GM19397 (cell line): ENCODE results near the gene NAT9.

Source experiments
- ATAC-seq: cut with Tn5 transposase; IDR thresholded peaks from one replicate; pipeline ENCODE4 v1.9.1; 2021; ENCODE audit warnings: mild to moderate bottlenecking, moderate library complexity; ENCODE audit not compliant: unreplicated experiment

NAT9 gene

DNA sequence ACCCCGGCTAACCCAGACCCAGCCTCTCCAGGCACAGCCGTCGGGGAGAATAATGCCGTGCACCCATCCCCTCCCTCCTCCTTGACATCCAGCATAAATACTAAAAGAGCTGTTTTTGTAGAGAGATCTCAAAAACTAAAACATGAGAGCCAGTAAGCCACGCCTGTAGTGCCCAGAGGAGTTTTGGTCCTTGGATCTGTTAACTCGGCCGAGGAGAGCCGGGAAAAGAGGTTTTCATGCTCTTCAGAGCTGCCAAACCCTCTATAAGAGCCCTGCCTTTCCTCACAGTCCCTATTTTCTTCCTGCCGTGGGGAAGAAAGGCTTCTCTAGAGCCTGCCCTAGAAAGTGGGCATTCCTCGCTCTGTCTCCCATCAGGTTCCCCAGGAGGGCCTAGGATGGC is 30.2 kb upstream of the NAT9 start:
- no peak for ATAC-seq

DNA sequence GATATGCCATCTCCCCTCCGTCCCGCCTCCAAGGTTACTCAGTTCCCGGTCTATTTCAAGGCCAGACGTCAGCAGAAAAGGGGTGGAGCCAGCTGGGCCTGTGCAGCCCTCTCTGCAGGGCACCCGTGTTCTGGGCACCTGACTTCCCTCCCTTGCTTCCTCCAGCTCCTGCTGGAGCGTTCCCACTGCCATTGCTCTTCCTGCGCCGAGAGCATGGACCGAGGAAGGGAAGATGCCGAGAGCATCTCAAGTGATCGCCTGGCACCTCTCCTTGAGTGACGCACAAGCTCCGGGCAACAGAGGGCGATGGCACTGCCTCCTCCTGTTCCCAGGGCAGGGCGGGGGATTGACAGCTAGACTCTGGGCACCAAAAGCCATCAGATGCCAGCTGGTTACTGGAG is 29.4 kb upstream of the NAT9 start:
- no peak for ATAC-seq

DNA sequence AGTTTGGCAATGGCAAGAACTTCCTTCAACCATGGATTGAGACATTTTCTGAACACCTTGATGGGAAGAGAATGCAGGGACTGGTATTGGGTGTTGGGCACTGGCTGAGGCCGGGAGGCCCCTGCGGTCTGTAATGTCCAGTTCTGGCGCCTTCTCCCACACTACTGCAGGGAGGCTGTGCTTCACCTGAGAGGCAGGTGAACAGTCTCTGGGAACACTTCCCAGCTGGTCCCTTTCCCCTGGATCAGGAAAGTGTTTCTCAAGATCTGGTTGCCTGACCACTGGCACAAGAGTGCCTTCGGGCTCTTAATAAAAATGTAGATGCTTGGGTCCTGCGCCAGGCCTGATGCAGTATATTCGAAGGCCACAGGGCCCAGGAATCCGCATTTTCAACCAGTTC is 28.5 kb upstream of the NAT9 start:
- no peak for ATAC-seq

DNA sequence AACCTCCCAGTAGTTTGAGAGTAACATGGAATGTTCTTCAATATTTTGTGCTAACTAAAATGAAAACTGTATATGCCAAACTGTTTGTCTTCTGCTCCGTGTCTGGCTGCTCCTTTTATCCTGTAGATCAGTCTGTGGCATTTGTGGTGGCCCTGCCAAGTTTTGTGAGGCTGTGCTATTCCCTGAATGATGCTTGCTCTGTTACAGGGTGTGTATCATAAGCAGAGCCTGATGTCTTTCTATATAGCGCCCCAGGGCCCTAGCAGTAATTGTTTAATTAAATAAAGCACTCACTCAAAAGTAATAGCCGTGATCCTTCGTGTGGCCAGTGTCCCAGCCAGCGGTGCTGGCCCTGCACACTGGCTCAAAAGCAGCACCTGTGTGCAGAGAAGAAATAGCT is 27.8 kb upstream of the NAT9 start:
- no peak for ATAC-seq

DNA sequence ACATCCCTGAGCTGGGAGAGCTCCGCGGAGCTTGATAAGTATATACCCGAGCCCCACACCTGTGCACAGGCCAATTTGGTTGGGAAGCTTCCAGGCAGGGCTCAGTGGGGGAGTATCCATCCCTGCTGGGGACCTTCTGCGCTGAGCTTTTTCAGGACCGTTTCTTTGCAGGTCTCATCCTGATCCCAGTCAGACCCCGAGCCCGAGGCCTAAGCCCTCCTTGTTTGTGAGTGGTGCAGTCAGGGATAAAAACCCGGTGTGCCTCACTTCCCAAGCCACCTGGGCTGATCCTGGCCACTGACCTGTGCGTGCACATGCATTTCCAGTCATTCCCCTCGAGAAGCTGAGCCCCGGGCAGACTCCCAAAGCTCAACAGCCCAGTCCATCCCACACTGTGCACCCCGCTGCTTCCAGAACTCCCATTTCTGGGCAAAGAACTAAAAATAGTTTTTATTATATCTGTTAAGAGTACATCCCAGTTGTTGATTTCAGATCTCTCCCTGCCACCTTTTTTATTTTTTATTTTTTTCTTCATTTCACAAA is 27.3 kb upstream of the NAT9 start:
- ATAC-seq, result no peak

DNA sequence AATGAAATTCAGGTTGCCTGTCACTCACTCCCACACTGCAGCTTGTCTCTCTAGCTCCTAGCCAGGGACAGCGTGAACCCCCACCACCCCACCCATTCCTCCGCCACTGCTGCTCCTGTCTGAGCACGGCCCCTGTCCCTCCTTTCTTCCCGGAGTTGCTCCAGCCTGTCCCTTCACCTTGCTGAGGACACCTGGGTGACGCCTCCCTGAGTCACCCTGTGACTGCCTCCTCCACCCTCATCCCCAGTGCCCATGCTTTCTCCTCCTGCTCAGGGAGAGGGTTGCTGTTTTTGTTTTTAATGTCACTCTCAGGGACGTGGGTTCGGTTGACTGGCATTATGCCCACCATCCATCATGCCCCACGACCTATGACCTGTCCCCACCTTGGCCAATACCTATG is 25.8 kb upstream of the NAT9 start:
- ATAC-seq, result no peak

DNA sequence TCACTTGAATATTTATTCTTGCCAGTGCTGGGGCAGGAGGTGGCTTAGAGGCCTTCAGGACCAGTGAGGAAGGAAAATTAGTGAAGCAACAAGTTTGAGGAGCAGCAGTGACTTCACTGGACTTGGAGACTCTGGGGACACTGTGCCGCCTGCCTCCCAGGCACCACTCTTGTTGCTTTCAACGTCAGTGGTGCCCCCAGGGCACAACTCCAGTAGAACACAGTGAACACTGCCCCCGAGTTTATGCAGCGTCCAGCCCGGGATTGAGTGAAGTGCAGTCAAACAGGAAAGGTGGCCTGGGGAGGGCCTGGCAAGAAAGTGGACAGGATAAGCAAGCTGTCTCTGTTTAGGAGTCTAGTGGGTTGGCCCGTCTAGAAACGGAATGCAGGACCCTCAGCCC is 24.4 kb upstream of the NAT9 start:
- ATAC-seq, result no peak

DNA sequence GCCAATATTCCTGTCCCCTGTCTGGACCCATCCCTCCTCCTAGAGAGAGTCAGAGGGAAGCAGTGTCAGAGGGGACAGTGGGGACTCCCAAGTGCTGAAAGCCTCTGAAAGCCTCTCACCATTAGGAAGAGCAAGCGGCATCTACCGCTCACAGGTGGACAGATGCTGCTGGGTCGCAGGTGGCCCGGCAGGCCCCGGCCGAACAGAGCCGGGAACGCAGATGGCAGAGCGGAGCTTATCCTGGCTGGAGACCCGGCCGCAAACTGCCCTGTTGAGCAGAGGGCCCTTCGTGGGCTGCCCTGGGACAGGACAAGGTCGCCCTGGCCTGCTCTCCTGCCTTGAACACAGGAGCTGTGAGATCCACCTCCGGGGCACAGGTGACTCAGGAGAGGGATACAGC is 23.0 kb upstream of the NAT9 start:
- ATAC-seq, result no peak

DNA sequence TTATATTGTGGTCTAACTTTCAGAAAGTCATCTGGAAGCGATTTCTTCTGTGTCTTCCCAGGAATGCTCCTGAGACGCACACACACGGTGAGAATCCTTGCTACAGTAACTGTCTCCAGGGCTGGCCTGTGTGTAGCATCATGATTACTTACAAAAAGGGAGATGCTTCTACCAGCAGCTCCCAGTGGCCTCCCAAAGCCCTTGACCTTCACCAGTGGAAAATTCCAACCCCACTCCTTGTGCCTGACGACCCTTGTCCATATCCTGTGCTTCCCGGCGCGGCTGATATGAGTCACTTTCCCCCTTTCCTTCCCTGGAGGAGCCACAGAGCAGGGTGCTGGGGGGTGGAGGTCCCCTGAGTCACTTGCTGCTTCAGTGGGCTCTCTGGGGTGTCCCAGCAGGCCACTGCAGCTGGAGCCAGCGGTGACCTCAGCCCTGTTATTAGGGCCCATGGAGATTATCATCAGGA is 22.1 kb upstream of the NAT9 start:
- ATAC-seq, result no peak

DNA sequence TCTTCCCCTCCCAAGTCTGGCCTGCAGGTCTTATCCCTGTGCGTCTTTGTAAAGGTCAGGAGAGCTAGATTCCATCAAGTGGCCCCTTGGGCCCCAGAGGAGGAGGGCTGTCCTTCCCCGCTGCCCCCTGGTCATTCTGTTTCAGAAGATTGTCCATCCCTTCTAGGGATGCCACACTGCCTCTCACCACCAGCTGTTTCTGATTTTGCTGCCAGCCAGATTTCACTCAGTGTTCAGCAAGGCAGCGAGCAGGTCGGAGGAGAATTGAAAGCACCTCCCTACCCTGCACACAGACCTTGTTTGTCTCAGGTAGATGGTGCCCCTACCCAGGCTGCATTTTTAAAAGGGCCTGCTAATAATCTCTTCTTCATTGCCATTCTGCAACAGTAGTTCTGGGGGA is 21.7 kb upstream of the NAT9 start:
- no peak for ATAC-seq

DNA sequence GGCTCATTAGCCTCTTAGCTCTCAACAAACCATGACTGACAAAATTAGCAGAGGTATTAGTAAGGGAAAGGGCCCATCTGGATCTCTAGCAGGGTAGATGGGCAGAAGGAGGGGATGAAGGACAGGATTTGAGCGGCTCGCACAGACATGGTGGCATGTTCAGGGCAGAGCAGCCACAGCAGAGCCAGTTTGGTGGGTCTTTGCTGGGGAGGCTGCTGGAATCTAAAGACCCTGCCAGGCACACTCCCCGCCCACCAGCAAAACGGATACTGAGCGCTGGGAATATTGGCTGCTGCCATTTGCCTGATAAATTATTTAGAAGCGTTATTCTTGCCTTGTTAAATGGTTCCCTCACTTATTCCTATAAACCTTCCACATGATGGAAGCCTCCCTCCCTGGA is 20.7 kb upstream of the NAT9 start:
- ATAC-seq, result no peak

DNA sequence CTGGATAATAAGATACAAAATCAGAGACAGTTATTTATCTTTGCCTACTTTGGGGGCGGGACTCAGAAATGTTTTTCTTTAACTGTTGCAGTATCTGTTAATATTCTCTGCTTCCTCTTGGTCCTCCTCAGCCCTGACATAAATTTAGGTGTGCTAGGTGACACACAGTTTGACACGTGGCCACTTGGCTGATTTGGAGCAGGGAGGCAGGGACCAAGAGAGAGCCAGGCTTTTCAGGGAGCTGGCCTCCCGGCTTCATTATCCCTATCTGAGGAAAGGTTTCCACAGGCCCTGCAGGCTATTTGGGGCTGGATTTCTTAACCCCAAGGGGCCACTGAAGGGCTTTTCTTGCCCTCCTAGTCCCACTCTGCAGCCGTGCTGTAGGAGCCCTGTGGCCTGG is 20.1 kb upstream of the NAT9 start:
- no peak for ATAC-seq

DNA sequence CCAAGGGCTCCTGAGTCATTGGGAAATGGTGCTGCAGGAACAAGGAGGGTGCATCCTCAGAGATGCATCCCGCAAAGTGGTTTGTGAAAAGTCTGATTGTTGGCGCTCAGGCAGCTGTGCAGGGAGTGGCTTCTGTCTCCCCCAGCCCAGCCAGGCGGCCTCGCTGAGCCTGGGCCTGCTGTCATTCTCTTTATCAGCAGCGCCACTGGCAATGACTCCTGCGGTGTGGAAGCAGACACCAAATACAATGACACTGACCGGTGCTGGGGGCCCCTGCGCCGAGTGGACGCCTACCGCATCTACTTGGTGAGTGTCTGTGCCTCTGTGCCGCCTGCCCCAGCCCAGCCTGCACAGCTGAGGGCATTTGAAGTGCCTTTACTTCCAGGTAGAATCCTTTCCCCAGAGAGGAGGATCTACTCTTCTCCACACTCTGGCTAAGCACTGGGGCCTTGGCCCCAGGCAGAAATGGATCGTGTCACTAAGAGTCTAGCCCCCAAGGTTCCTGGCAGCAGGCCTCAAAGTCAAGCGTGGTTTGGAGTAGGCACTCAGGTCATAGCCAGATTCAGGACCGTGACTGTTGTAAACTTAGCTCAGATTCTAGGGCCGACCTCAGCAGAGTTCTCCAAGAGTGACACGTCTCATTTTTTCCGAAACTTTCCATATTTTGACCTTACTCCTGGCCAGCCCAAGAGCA is 19.3 kb upstream of the NAT9 start:
- ATAC-seq, result no peak

DNA sequence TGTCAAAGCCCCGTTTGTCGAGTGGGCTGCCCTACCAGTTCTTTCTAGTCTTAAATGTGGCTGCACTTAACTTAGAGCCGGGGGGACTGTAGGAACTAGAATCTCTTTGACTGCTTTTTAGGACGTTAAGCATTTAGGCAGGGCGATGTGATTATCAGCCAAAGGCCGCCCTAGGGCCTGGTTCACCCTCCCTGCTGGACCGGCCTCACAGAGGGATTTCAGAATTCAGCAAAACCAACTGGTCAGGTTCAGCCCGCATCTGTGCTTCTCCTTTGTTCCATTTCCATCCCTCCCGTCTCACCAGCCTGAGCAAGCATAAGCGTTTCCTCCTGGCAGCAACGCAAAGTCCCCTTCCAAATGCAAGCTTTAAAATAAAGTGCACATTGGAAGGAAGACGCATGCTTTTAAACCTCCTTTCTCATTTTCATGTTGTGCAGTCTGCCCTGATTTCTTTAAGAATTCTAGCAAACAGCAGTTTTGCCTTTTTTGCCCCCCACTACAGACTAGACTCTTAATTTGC is 16.5 kb upstream of the NAT9 start:
- no peak for ATAC-seq

DNA sequence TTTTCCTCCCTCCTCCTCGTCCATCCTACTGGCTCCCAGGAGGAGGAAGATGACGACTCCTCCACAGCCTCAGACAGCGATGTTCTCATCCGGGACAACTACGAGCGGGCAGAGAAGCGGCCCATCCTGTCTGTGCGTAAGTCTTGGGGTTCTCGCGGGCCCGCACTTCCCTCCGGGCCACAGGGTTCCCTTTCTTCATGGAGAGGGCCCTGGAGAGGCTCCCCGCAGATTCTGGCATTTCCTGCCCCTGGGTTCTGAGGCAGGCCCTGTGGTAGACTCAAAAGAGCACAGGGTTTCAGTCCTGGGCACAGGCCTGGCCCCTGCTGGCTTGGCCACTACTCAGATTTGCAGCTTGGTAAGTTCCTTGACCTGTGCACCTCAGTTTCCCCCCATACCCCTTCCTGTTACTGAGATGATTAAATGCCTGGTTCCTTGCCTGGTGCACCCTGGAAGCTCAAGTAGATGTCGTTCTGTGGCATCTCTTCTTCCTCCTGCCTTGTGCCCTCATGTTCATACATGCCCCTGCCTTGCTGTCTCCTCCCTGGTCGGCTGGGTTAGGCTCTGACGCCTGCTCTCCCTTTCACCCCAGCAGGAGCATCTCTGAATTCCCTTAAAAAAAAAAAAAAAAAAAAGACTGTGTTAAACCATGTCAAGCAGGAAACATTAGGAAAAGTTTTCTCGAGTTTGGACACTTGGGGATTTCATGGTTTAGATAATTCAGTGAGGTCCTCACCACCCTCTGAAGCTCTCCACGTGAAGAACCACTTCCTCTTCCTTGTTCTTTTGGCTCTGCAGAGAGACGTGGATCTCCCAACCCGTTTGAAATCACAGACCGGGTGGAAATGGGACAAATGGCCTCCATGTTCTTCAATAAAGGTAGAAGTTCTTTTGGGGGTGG is 14.3 kb upstream of the NAT9 start:
- no peak for ATAC-seq

DNA sequence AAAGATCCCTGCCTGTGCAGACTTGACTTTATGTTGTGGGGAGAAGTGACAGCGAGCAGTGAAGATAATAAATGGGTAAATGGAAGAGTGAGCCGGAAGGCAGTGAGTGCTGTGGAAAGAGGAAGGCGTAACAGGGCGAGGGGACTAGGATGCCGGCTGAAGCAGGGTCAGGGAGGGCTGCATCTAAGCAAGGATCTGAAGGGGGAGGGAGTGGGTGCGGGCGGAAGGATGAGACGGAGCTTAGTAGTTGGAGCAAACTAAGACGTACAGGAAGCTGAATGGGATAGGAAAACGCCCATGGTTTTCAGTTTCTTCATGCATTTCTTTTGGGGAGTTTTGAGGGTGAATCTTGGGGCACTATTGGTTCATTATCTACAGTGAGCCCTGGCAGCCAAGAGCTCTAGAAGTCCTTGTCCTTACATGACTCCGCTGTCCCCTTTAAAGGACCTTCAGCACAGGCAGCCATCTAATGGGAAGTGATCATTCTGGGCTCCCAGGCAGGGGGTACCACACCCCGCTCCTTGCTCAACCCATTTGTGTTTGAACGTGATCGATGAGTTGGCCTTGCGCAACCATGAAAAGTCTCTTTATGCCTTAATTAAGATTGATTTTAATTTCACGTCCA is 10.4 kb upstream of the NAT9 start:
- ATAC-seq, result no peak

DNA sequence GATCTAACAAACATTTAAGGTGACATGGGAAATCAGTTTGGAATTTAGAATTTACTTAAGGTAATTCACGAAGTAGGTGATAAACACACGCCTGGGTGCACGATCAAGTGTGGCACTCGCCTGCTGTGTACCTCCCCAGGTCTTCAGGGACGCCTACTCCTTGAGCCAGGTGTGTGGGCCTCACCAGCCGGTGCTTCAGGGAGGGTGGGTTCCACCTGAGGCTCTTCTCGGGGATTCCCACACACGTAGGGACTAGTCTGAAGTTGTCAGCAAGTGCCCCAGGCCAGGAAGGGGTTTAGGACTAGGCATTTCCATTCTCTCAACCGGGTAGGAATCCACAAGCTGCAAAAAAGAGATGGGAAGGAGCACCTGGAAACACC is 9.8 kb upstream of the NAT9 start:
- no peak for ATAC-seq

DNA sequence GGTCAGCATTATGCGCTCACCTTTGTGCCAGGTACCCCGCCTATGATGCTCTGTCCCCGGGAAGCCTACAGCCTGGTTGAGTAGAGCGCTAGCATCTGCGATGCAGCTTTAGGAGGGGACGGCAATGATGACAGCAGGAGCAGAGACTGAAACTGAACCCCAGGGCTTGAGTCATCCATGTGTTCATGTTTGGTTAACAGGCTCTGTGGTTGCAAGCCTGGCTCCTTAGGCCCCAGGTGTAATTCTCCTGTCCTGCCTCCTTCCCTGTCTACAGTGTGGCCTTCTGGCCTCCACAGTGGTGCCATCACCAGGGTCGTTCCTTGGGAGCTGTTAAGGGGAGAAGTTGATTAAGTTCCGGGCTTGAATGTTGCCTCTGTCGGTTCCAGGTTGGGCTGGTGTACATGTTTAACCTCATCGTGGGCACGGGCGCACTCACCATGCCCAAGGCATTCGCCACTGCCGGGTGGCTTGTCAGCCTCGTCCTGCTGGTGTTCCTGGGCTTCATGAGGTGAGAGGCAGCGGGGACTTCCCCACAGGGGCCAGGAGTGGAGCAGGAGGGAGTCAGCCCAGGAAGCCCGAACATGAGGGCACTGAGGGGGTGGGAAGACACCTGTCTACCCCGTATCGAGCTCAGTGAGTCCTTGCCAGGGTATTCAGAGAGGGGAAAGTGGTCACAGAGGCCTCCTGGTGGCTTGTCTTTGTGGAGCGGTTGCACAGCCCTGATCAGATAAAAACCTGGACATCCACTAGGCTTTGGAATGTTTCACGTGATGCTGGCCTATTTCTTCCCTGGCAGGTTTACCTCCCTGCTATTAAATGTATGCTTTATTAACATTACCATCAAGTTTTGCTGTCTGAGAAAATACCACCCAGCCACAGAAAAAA is 9.2 kb upstream of the NAT9 start:
- no peak for ATAC-seq

DNA sequence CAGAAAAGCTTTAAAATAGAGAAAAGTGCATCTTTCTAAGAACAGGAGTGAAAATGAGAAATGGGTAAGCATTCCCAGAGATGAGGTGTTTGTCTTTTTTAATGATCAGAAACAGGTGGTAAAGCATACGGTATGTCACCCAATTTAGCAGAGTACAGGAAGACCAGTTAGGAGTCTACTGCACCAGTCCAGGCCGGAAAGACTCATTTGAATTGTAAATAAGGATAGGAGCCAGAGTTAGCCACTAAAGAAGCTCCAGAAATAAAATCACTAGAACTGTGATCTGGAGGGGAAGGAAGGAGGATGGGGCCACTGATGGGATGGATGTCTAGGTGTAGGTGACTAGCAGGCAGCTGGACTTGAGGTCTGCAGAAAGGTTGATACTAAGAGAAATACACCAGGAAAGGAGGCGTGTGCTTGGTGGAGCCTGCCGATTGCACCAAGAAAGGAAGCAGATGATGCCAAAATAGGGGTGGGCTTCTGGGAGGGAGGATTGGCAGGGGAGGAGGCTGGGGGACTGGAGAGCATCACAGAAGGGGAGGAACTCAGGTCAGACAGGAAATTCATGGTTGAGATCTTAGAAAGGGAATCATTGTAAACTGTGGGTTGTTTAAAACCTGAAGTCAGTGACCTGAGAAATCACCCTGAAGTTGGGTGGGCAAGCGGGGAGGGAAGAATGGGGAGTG is 8.1 kb upstream of the NAT9 start:
- ATAC-seq, result no peak

DNA sequence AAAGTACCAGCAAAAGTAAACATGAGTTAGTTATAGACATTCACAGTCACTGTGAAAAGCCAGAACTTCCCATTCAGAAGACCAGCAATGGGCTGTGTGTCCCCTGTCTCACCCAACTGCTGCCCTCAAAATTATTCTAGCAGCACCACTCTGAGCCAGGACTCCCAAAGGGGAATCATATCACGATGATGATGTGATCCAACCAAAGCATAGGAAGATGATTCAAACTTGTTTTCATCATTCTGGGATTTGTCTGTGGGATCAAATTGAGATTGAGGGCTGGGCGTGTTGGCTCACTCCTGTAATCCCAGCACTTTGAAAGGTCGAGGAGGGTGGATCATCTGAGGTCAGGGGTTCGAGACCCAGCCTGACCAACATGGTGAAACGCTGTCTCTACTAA is 6.4 kb upstream of the NAT9 start:
- no peak for ATAC-seq
